Heart left ventricle (tissue), 16 donors: ENCODE results near the gene ZNF672. TPM values are rescaled to one million over a fixed set of nuclear protein-coding genes. Genes with fewer than 3 reads are reported as not detected.

Source experiments
- ATAC-seq, 4 donors: fragments of 200-7000 bp; cut with Tn5 transposase; one replicate each; pipeline ENCODE4 v1.9.1; 2020 to 2022; ENCODE audit warnings: moderate library complexity in 4 of 4, mild to moderate bottlenecking in 3 of 4, moderate number of reproducible peaks in 1 of 4
- DNase-seq, 5 donors: peaks; one replicate each; pipeline ENCODE4 v3.0.0-alpha.2; 2020
- H3K27ac ChIP-seq, 12 donors: fragments of 200-600 bp; sonication (generic) in 4 of 12; one replicate each; pipeline versions ENCODE4 v1.5.0 to v1.8.0; 2016 to 2022; ENCODE audit warnings: mild to moderate bottlenecking in 2 of 12
- H3K27me3 ChIP-seq, 9 donors: fragments of 200-600 bp; sonication (generic) in 2 of 9; one replicate each; pipeline versions ENCODE4 v1.5.1 to v1.8.0; 2016 to 2022; ENCODE audit warnings: mild to moderate bottlenecking in 3 of 9
- H3K36me3 ChIP-seq, 9 donors: fragments of 200-600 bp; sonication (generic) in 2 of 9; one replicate each; pipeline versions ENCODE4 v1.5.0 to v1.8.0; 2018 to 2022; ENCODE audit warnings: mild to moderate bottlenecking in 2 of 9
- H3K4me1 ChIP-seq, 12 donors: fragments of 200-600 bp; sonication (generic) in 4 of 12; one replicate each; pipeline versions ENCODE4 v1.5.0 to v1.8.0; 2016 to 2022; ENCODE audit warnings: mild to moderate bottlenecking in 3 of 12
- H3K4me3 ChIP-seq, 12 donors: fragments of 200-600 bp; sonication (generic) in 4 of 12; one replicate each; pipeline versions ENCODE4 v1.5.0 to v1.8.0; 2017 to 2022; ENCODE audit warnings: mild to moderate bottlenecking in 9 of 12, moderate library complexity in 4 of 12
- H3K9me3 ChIP-seq, 12 donors: fragments of 200-600 bp; sonication (generic) in 4 of 12; one replicate each; pipeline versions ENCODE4 v1.5.0 to v1.8.0; 2016 to 2022; ENCODE audit warnings: mild to moderate bottlenecking in 1 of 12
- POLR2A ChIP-seq, 2 donors: fragments of 450-650 bp; IDR thresholded peaks; one replicate each; pipeline ENCODE4 v1.6.1; 2017; ENCODE audit warnings: antibody characterized with exemption in 2 of 2, mild to moderate bottlenecking in 2 of 2, moderate library complexity in 2 of 2
- WGBS, 4 donors: extraction: QIAGEN DNeasy Blood & Tissue Kit in 2 of 4; methylation state at CpG; one replicate each; pipeline versions ENCODE4 v1.1.5 to v1.1.7; 2013 to 2018; 5-methylcytosine and 5-hydroxymethylcytosine counted together
- intact Hi-C, 10 donors: fragments of 100-400 bp; cut with DNase I; formaldehyde crosslinking; loops; one replicate each; pipeline versions ENCODE4 v1.11.1 to v1.14.2; 2022
- microRNA-seq, 4 donors: library from miRNA; unstranded; fragments of <30 nt; microRNA quantifications; one replicate each; pipeline versions ENCODE4 to v1.2.0, GENCODE V29; 2017 to 2020
- polyA plus RNA-seq, 2 donors: library from polyadenylated mRNA; stranded (reverse); fragments of 200-250 nt; gene quantifications; one replicate each; pipeline ENCODE4 v1.2.3, GENCODE V29; 2013
- total RNA-seq, 9 donors: library from RNA; depleted of rRNA in 2 of 9; stranded (reverse); fragments of >200 nt in 2 of 9; fragmentation: NEBNext Ultra II Directional in 3 of 9; extraction: Animal tissue kit (Norgen Biotek cat#: 25700) in 3 of 9; gene quantifications; one replicate each; pipeline versions ENCODE4 v1.1.0 to v1.2.4, GENCODE V29; 2016 to 2023
- TF ChIP-seq, protein P1 (sequence below), 12 donors: fragments of 200-600 bp; sonication (generic) in 4 of 12; IDR thresholded peaks; one replicate each; pipeline versions ENCODE4 v1.5.0 to v1.8.0; 2018 to 2022; ENCODE audit warnings: antibody characterized with exemption in 12 of 12, mild to moderate bottlenecking in 5 of 12
- donor health status: ischemic (EF 13 %, LVEDD 7.1; RV severe dilation, severe dysfunction).
- donor health status: healthy with polysubstance abuse.
- donor health status: DM: no; HTN: yes; CAD: no.
- donor health status: DM: no; HTN: no; CAD: no.
- donor health status: ischemic (EF 25% LVEDD 6.9; RV normal size, moderate dysfunction).
- donor health status: ischemic (EF 25% LVEDD 5.7; RV mildly dilated, moderate dysfunction).
- donor health status: healthy.
- donor health status: DM: yes; HTN: yes; CAD: no.
- donor health status: ischemic (EF 35%, LVEDD 5.7; RV mildly dilated, moderate dysfunction).
- donor health status: nonischemic (EF 11% LVEDD 7.7; RV severe dilation, severe dysfunction).
- donor health status: DM: yes; HTN: yes; CAD: no.
- donor health status: PGD.
- donor health status: ischemic (EF 29% LVEDD 5.4; RV normal size, mild dysfunction).
- donor health status: nonischemic (EF 23%, LVEDD 6.1; RV moderate dilation, normal function).

Gene ZNF672
- total and polyA plus RNA-seq, 11 donors = 20.5 to 63.8 (median 37.8) TPM

DNA sequence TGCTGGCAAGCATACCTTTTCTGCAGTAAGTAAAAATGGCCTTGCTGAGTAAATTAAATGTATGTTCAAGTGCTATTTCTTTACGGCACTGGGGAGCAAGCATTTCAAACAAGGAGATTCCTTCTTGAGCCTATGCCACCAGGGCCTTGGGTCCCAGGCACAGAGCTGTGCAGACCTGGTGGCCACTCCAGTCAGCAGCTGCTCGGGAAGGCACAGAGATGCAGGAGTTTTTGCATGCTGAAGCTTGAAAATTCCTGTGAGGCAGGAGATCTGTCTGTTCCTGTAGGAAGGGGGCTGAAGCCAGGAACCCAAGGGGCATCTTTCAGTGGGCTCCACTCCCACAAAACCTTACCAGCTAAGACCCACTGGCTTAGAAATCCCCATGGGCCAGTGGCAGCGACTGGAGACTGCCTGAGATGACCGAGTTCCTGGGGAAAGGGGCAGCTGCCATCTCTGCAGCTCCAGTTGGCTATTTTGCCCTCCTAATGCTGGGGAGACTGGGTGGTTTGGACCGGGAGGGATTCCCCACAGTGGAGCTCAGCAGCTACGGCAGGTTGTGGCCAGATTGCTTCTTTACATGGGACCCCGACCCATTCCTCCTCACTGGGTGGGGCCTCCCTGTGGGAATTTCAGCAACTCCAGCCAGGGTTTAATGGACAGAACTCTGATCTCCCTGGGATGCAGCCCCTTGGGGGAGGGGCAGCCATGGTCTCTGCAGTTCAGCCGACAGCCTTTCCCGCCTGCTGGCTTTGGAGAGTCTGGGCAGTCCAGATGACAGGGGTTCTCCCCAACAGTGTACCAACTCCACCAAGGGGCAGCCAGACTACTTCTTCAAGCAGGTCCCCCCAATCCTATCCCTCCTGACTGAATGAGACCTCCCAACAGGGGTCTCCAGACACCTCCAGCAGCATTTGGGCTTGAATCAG is 59.7 kb downstream of the ZNF672 start:
- TF ChIP-seq, protein P1, sequence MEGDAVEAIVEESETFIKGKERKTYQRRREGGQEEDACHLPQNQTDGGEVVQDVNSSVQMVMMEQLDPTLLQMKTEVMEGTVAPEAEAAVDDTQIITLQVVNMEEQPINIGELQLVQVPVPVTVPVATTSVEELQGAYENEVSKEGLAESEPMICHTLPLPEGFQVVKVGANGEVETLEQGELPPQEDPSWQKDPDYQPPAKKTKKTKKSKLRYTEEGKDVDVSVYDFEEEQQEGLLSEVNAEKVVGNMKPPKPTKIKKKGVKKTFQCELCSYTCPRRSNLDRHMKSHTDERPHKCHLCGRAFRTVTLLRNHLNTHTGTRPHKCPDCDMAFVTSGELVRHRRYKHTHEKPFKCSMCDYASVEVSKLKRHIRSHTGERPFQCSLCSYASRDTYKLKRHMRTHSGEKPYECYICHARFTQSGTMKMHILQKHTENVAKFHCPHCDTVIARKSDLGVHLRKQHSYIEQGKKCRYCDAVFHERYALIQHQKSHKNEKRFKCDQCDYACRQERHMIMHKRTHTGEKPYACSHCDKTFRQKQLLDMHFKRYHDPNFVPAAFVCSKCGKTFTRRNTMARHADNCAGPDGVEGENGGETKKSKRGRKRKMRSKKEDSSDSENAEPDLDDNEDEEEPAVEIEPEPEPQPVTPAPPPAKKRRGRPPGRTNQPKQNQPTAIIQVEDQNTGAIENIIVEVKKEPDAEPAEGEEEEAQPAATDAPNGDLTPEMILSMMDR (IDR thresholded peaks at IDR 0.05) = no peak
- no peak for TF ChIP-seq POLR2A (IDR thresholded peaks at IDR 0.05)
- ATAC-seq (no peak), DNase-seq (no peak)
- WGBS, 4 donors = 42 to 70% (median 69%) methylated on average over 7 to 9 of the region's 9 CpGs
- H3K27ac ChIP-seq = no peak overlapping the region
- no peaks in the 10 kb centered on the region for H3K36me3 ChIP-seq
- H3K27me3 ChIP-seq = peaks cover 0 to 42% (median 4%) of the 10 kb centered on the region in 9 donors
- no peaks in the 10 kb centered on the region for H3K9me3 ChIP-seq
- no peak overlapping the region for H3K4me3 ChIP-seq
- intact Hi-C loops = no loop called here
- H3K4me1 ChIP-seq = no peaks in the 10 kb centered on the region

Small RNAs within 50 kb of the gene (microRNA-seq; reads per million reads assigned to microRNA genes)
- 6.0 to 15.1 (median 9.8) reads per million in 4 donors for gene MIR3124

Other genes with a start within 250 kb of the ZNF672 start
- gene OR2T10, start 240.5 kb upstream of the ZNF672 start, total RNA-seq = not detected
- gene OR2T10, start 240.5 kb upstream of the ZNF672 start, polyA plus RNA-seq = not detected
- not detected for gene OR2T11, start 203.1 kb upstream of the ZNF672 start, total RNA-seq
- not detected for gene OR2T11, start 203.1 kb upstream of the ZNF672 start, polyA plus RNA-seq
- not detected for gene OR2T35, start 192.9 kb upstream of the ZNF672 start, total RNA-seq
- not detected for gene OR2T35, start 192.9 kb upstream of the ZNF672 start, polyA plus RNA-seq
- not detected for gene OR2T27, start 182.7 kb upstream of the ZNF672 start, total RNA-seq
- gene OR2T27, start 182.7 kb upstream of the ZNF672 start, polyA plus RNA-seq = not detected
- gene OR14I1, start 135.5 kb upstream of the ZNF672 start, total RNA-seq = not detected
- not detected for gene OR14I1, start 135.5 kb upstream of the ZNF672 start, polyA plus RNA-seq
- not detected for gene LYPD8, start 82.5 kb upstream of the ZNF672 start, total RNA-seq
- not detected for gene LYPD8, start 82.5 kb upstream of the ZNF672 start, polyA plus RNA-seq
- gene SH3BP5L, start 12.3 kb upstream of the ZNF672 start, total RNA-seq = 10 to 100 TPM; 15.8 to 47.1 (median 19.3) TPM
- 10 to 100 TPM; 17.9 to 51.1 TPM for gene SH3BP5L, start 12.3 kb upstream of the ZNF672 start, polyA plus RNA-seq
- 10 to 100 TPM in 6 of 9 donors, 1 to 10 TPM in 3; 7.4 to 19.7 (median 14.8) TPM for gene ZNF692, start 20.9 kb downstream of the ZNF672 start, total RNA-seq
- gene ZNF692, start 20.9 kb downstream of the ZNF672 start, polyA plus RNA-seq = 10 to 100 TPM; 14.8 to 32.4 TPM
- gene PGBD2, start 68.0 kb downstream of the ZNF672 start, total RNA-seq = 1 to 10 TPM; 1.5 to 3.9 (median 2.6) TPM
- 1 to 10 TPM; 2.1 TPM for gene PGBD2, start 68.0 kb downstream of the ZNF672 start, polyA plus RNA-seq